Right lobe of liver (tissue), 6 donors: ENCODE measurements around the gene E2F2. TPM values are rescaled to one million over a fixed set of nuclear protein-coding genes. Genes with fewer than 3 reads are reported as not detected.

Experiments
- ATAC-seq, 4 donors: fragments of 200-7000 bp; cut with Tn5 transposase; one replicate each; pipeline ENCODE4 v1.9.1; 2020; ENCODE audit warnings: mild to moderate bottlenecking in 4 of 4, moderate library complexity in 4 of 4
- DNase-seq, 3 donors: peaks; one replicate each; pipeline ENCODE4 v3.0.0-alpha.2; 2020
- H3K27ac ChIP-seq, 3 donors: fragments of 200-600 bp; one replicate each; pipeline ENCODE4 v1.8.0; 2022
- H3K27me3 ChIP-seq, 2 donors: fragments of 200-600 bp; one replicate each; pipeline ENCODE4 v1.8.0; 2022
- H3K36me3 ChIP-seq, 4 donors: fragments of 200-600 bp; sonication (generic) in 1 of 4; one replicate each; pipeline versions ENCODE4 v1.5.1 to v1.8.0; 2017 to 2022; ENCODE audit warnings: control low read depth in 1 of 4
- H3K4me1 ChIP-seq, 4 donors: fragments of 200-600 bp; sonication (generic) in 1 of 4; one replicate each; pipeline versions ENCODE4 v1.5.1 to v1.8.0; 2017 to 2022; ENCODE audit warnings: control low read depth in 1 of 4
- H3K4me3 ChIP-seq, 3 donors: fragments of 200-600 bp; one replicate each; pipeline ENCODE4 v1.8.0; 2022
- H3K9me3 ChIP-seq, 4 donors: fragments of 200-600 bp; sonication (generic) in 1 of 4; one replicate each; pipeline versions ENCODE4 v1.5.1 to v1.8.0; 2017 to 2022; ENCODE audit warnings: control low read depth in 1 of 4
- CTCF ChIP-seq, 4 donors: fragments of 200-600 bp in 3 of 4; fragments of 450-650 bp in 1 of 4; IDR thresholded peaks; one replicate each; pipeline versions ENCODE4 v1.5.1 to v1.8.0; 2016 to 2022; ENCODE audit warnings: antibody characterized with exemption in 4 of 4, mild to moderate bottlenecking in 2 of 4
- POLR2A ChIP-seq: fragments of 450-650 bp; IDR thresholded peaks from one replicate; pipeline ENCODE4 v1.6.1; 2017; ENCODE audit warnings: antibody characterized with exemption, mild to moderate bottlenecking
- WGBS: methylation state at CpG from one replicate; pipeline ENCODE4 v1.1.6; 2018; ENCODE audit warnings: low coverage, low lambda C conversion rate; ENCODE audit not compliant: insufficient coverage; ENCODE audit errors: missing lambda C conversion rate; 5-methylcytosine and 5-hydroxymethylcytosine counted together
- intact Hi-C, 2 donors: fragments of 100-400 bp; cut with DNase I; formaldehyde crosslinking; loops; one replicate each; pipeline versions ENCODE4 v1.11.2 to v1.14.1; 2022
- total RNA-seq, 6 experiments: library from RNA; depleted of rRNA in 2 of 6; stranded (reverse); fragments of >200 nt in 2 of 6; fragmentation: NEBNext Ultra II Directional in 3 of 6; extraction: Animal tissue kit (Norgen Biotek cat#: 25700) in 3 of 6; gene quantifications; one replicate each; pipeline versions ENCODE4 v1.1.0 to v1.2.4, GENCODE V29; 2016 to 2023
- donor health status: DM: no; HTN: yes; CAD: no.
- donor health status: DM: no; HTN: no; CAD: no.
- donor health status: DM: no; HTN: no; CAD: no.
- donor health status: DM: no; HTN: yes; CAD: no.
- donor health status: DM: no; HTN: yes; CAD: no.

The E2F2 gene
- total RNA-seq, 6 experiments from 2014 or later = 0.18 to 1.2 (median 0.70) TPM

GRCh38 chr1:23561076-23561812 is 30.2 kb upstream of the E2F2 start:
- Histone ChIP-seq H3K4me1 (peaks cover 0 to 18% (median under 1%) of the 10 kb centered on the region in 4 donors), H3K9me3 (no peaks in the 10 kb centered on the region), H3K27me3 (no peaks in the 10 kb centered on the region), H3K36me3 (no peaks in the 10 kb centered on the region), H3K27ac (peak overlapping the region; percentile 73 to 82 (median 75)), H3K4me3 (no peak overlapping the region)
- WGBS = 48% methylated on average over 6 of the region's 6 CpGs
- TF ChIP-seq POLR2A (no peak), CTCF (IDR thresholded peaks at IDR 0.05) (no peak)
- no peak for DNase-seq
- no peak for ATAC-seq
- intact Hi-C loops = no loop called here

DNA sequence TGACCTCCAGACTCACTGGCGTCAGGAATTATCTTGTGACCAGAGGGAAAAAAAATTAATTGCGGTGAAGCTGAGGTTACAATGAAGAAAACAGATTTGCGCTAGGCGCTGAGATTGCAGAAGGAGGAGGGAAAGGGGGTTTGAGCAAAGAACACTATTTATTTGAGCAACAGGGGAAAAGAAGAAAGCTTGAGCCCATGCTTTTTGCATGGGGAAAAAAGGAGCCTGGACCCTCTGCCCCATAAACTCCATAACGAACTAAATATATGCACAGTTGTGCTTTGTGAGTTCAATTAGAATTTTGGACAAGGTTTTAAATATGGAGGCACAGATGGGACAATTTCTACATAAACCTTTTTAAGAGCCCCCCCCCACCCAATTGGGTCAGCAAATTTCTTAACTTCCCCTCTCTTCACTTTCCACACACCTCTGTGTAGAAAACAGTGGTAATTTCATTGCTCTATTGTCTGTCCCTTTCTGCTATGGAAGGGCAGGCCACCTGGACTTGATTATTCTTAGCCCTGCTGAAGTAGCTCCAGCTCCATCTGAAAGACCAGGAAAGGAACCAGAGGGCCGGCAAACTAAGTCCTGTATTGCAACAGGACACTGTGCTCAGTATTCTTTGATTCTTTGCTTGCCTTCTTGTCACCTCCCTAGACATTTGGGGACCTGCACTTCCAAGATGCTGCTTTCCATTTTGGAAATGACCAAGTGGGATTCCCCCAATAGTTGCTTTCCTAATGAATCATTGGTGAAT is 29.1 kb upstream of the E2F2 start:
- Histone ChIP-seq H3K36me3 (no peaks in the 10 kb centered on the region), H3K4me3 (peak overlapping the region; percentile 24 to 64 (median 62)), H3K4me1 (peaks cover 0 to 18% (median under 1%) of the 10 kb centered on the region in 4 donors), H3K9me3 (no peaks in the 10 kb centered on the region), H3K27me3 (no peaks in the 10 kb centered on the region), H3K27ac (peak overlapping the region; percentile 73 to 82 (median 75))
- intact Hi-C loops = no loop called here
- DNase-seq (no peak), ATAC-seq (peak in 2 of 4 donors; percentile 0 to 1)
- TF ChIP-seq CTCF (IDR thresholded peaks at IDR 0.05) = no peak
- TF ChIP-seq POLR2A = no peak
- WGBS = 28% methylated on average over 6 of the region's 6 CpGs

- ATAC-seq (peak; percentile 70 to 83 (median 80)), DNase-seq (peak; percentile 97 to 98 (median 97))
- no peaks in the 10 kb centered on the region for H3K27me3 ChIP-seq
- peak within 1 kb of the TSS; percentile 73 to 93 (median 75) for H3K27ac ChIP-seq
- intact Hi-C loops = no loop called here
- 2% methylated on average over 31 of the region's 57 CpGs for WGBS
- no peaks in the 10 kb centered on the region for H3K9me3 ChIP-seq
- TF ChIP-seq POLR2A (peak; percentile 95), CTCF (IDR thresholded peaks at IDR 0.05) (no peak)
- peak within 1 kb of the TSS; percentile 62 to 69 (median 64) for H3K4me3 ChIP-seq
- H3K4me1 ChIP-seq = peaks cover 0 to 18% (median under 1%) of the 10 kb centered on the region in 4 donors
- no peaks in the 10 kb centered on the region for H3K36me3 ChIP-seq
Observed at GRCh38 chr1:23559136-23559984, 28.3 kb upstream of the E2F2 start, which contains the start of gene ID3. ID3 (minus strand) TSS chr1:23559501; CDS start chr1:23559426, 75 bp downstream.

DNA sequence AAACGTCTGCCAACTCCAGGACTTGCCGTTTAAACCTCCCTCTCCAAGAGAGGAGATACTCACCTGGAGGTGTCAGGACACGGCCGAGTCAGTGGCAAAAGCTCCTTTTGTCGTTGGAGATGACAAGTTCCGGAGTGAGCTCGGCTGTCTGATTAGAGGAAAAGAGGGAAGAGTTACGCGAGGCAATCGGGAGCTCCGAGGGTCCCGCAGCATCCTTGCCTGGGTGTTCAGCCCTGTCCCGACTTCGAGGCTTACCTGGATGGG is 27.8 kb upstream of the E2F2 start:
- H3K27me3 ChIP-seq = no peaks in the 10 kb centered on the region
- 2% methylated on average over 14 of the region's 14 CpGs for WGBS
- no peaks in the 10 kb centered on the region for H3K36me3 ChIP-seq
- peak overlapping the region; percentile 62 to 69 (median 64) for H3K4me3 ChIP-seq
- peaks cover 0 to 18% (median under 1%) of the 10 kb centered on the region in 4 donors for H3K4me1 ChIP-seq
- H3K27ac ChIP-seq = peak overlapping the region; percentile 73 to 93 (median 75)
- intact Hi-C loops = no loop called here
- no peak for DNase-seq
- no peaks in the 10 kb centered on the region for H3K9me3 ChIP-seq
- no peak for TF ChIP-seq CTCF (IDR thresholded peaks at IDR 0.05)
- no peak for TF ChIP-seq POLR2A
- ATAC-seq = no peak
